Suprapubic skin (tissue), 3 donors: ENCODE results near the gene IQCB1.

Experiments used
- POLR2A ChIP-seq, 2 donors: fragments of 450-650 bp; IDR thresholded peaks; one replicate each; pipeline ENCODE4 v1.6.1; 2017; ENCODE audit warnings: antibody characterized with exemption in 2 of 2, mild to moderate bottlenecking in 2 of 2, moderate library complexity in 2 of 2
- TF ChIP-seq, protein P1 (sequence below), 2 donors: fragments of 200-600 bp in 1 of 2; fragments of 450-650 bp in 1 of 2; sonication (generic) in 1 of 2; IDR thresholded peaks; one replicate each; pipeline ENCODE4 v1.5.1; 2016 to 2019; ENCODE audit warnings: antibody characterized with exemption in 2 of 2, mild to moderate bottlenecking in 1 of 2, moderate library complexity in 1 of 2

DNA sequence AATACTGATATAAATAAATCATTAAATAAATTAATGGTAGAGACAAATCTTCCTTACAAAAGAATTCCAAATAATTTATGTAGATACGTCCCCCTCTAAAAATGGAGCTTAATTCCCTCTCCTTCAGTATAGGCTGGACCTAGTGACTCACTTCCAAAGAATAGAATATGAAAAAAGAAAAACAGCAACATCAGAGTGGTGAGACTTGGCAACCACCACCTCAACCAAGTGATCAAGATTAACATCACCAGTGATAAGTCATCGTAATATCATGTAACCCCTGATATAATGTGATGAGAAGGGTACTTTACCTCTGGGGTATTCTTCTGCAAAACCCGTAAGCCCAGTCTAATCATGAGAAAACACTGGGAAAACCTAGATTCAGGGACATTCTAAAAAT lies 98.7 kb downstream of the IQCB1 start:
- TF ChIP-seq, protein P1, sequence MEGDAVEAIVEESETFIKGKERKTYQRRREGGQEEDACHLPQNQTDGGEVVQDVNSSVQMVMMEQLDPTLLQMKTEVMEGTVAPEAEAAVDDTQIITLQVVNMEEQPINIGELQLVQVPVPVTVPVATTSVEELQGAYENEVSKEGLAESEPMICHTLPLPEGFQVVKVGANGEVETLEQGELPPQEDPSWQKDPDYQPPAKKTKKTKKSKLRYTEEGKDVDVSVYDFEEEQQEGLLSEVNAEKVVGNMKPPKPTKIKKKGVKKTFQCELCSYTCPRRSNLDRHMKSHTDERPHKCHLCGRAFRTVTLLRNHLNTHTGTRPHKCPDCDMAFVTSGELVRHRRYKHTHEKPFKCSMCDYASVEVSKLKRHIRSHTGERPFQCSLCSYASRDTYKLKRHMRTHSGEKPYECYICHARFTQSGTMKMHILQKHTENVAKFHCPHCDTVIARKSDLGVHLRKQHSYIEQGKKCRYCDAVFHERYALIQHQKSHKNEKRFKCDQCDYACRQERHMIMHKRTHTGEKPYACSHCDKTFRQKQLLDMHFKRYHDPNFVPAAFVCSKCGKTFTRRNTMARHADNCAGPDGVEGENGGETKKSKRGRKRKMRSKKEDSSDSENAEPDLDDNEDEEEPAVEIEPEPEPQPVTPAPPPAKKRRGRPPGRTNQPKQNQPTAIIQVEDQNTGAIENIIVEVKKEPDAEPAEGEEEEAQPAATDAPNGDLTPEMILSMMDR (IDR thresholded peaks at IDR 0.05): no peak
- no peak for TF ChIP-seq POLR2A (IDR thresholded peaks at IDR 0.05)
